ENCODE results near the gene SLC27A4.

- TF ChIP-seq ZNF384 (IDR thresholded peaks at IDR 0.05) (no peak), FOXM1 (IDR thresholded peaks at IDR 0.05; ENCODE audit: borderline replicate concordance) (no peak), FOXK2 (IDR thresholded peaks at IDR 0.05) (no peak), TARDBP (IDR thresholded peaks at IDR 0.05) (no peak), CTBP1 (IDR thresholded peaks at IDR 0.05; ENCODE audit: borderline replicate concordance) (no peak), PKNOX1 (IDR thresholded peaks at IDR 0.05) (no peak), SUZ12 (IDR thresholded peaks at IDR 0.05) (no peak), SP1 (IDR thresholded peaks at IDR 0.05) (no peak), LEF1 (IDR thresholded peaks at IDR 0.05; ENCODE audit: borderline replicate concordance) (no peak), ELF4 (IDR thresholded peaks at IDR 0.05) (no peak), FOXA1 (IDR thresholded peaks at IDR 0.05) (no peak), BHLHE40 (IDR thresholded peaks at IDR 0.05; ENCODE audit: borderline replicate concordance) (no peak)
These were observed 20.5 kb downstream of the SLC27A4 start for GRCh38 chr9:128360826-128361225.

All from HEK293T (cell line).